HepG2 (cell line): ENCODE results near the gene ENO2. TPM values are rescaled to one million over a fixed set of nuclear protein-coding genes. Genes with fewer than 3 reads are reported as not detected.

ENCODE experiments used
- ATAC-seq: fragments of 200-7000 bp; cut with Tn5 transposase; 3 replicates; pipeline ENCODE4 v1.9.1; 2020; ENCODE audit warnings: mild to moderate bottlenecking, moderate library complexity
- BruUV-seq: library from RNA; stranded (reverse); fragments of 400-500 nt; replicated peaks from 2 replicates; lab custom pipeline; 2021; lab: Mats Ljungman, UMichigan
- CTCF ChIA-PET: fragments of 300-600 bp; formaldehyde crosslinking; extraction: SDS; loops from one replicate; lab custom pipeline; 2021; ENCODE audit warnings: low total read pairs, inconsistent platforms, low intra/inter-chr PET ratio; lab: Yijun Ruan, JAX
- POLR2A ChIA-PET: fragments of 350-600 bp; sonication (Branson Sonifier 250); formaldehyde crosslinking; loops from one replicate; lab custom pipeline; 2020; ENCODE audit warnings: antibody characterized with exemption, inconsistent platforms; lab: Yijun Ruan, JAX
- DNase-seq: peaks from one replicate; pipeline ENCODE4 v3.0.0-alpha.2; 2015; ENCODE audit warnings: low spot score
- FAIRE-seq: peaks from 3 replicates; lab custom pipeline; 2011; peaks lifted over from hg19 to GRCh38; lab: Jason Lieb, UNC
- H2AFZ ChIP-seq: one replicate; pipeline ENCODE4 v1.6.1; 2011; ENCODE audit warnings: low read length, inconsistent platforms
- H3K27ac ChIP-seq: fragments of 300-600 bp; 3 replicates; pipeline ENCODE4 v1.8.0; 2011; ENCODE audit warnings: mixed run types, mild to moderate bottlenecking, mixed read lengths, low read length, inconsistent platforms; ENCODE audit not compliant: insufficient read depth; ENCODE audit errors: extremely low read length
- H3K27me3 ChIP-seq, 2 experiments: fragments of 200-600 bp in 1 of 2; 2 replicates in 1 of 2; 3 replicates in 1 of 2; pipeline versions ENCODE4 v1.6.0 to v1.8.0; 2011; ENCODE audit warnings: low read length in 2 of 2, mild to moderate bottlenecking in 2 of 2, moderate library complexity in 2 of 2, inconsistent platforms in 1 of 2; ENCODE audit not compliant: insufficient read depth in 2 of 2, control insufficient read depth in 1 of 2
- H3K36me3 ChIP-seq, 2 experiments: fragments of 200-600 bp in 1 of 2; replicated peaks in 1 of 2; 2 replicates in 1 of 2; 3 replicates in 1 of 2; pipeline versions ENCODE4 v1.5.1 to v1.8.0; 2011; ENCODE audit warnings: low read length in 2 of 2, inconsistent platforms in 1 of 2; ENCODE audit not compliant: insufficient read depth in 2 of 2, control insufficient read depth in 1 of 2
- H3K4me1 ChIP-seq: 2 replicates; pipeline ENCODE4 v1.5.1; 2012; ENCODE audit warnings: low read length, inconsistent platforms; ENCODE audit not compliant: insufficient read depth
- H3K4me2 ChIP-seq: 2 replicates; pipeline ENCODE4 v1.6.0; 2011; ENCODE audit warnings: low read depth, low read length, inconsistent platforms
- H3K4me3 ChIP-seq, 3 experiments: fragments of 200-600 bp in 1 of 3; sonication (generic), shearing (Covaris generic) in 1 of 3; replicated peaks in 1 of 3; 2 replicates each; pipeline ENCODE4 v1.5.1; 2011 to 2016; ENCODE audit warnings: low read length in 3 of 3, inconsistent platforms in 2 of 3, low read depth in 2 of 3, mild to moderate bottlenecking in 2 of 3, control low read depth in 1 of 3, mixed read lengths in 1 of 3; ENCODE audit not compliant: insufficient read depth in 1 of 3
- H3K79me2 ChIP-seq: one replicate; pipeline ENCODE4 v1.6.1; 2011; ENCODE audit warnings: low read length, inconsistent platforms; ENCODE audit not compliant: insufficient read depth
- H3K9ac ChIP-seq: 2 replicates; pipeline ENCODE4 v1.6.0; 2011; ENCODE audit warnings: mild to moderate bottlenecking, low read depth, low read length, inconsistent platforms; ENCODE audit not compliant: insufficient read depth
- H3K9me3 ChIP-seq: 2 replicates; pipeline ENCODE4 v1.5.1; 2012; ENCODE audit warnings: mild to moderate bottlenecking, low read length
- H4K20me1 ChIP-seq: 2 replicates; pipeline ENCODE4 v1.6.0; 2011; ENCODE audit warnings: inconsistent platforms, mild to moderate bottlenecking, low read length, moderate library complexity; ENCODE audit not compliant: insufficient read depth
- CBX1 ChIP-seq: IDR thresholded peaks from one replicate; pipeline ENCODE4 v1.6.1; 2016; ENCODE audit warnings: antibody characterized with exemption, low read depth
- CREBL2 ChIP-seq: sonication (generic); formaldehyde crosslinking; IDR thresholded peaks from 2 replicates; pipeline ENCODE4 v1.8.1; 2023; ENCODE audit warnings: missing genetic modification reagents, mild to moderate bottlenecking, borderline replicate concordance
- NPAS2 ChIP-seq: sonication (generic); formaldehyde crosslinking; IDR thresholded peaks from 2 replicates; pipeline ENCODE4 v1.8.0; 2022; ENCODE audit warnings: mild to moderate bottlenecking, missing genetic modification reagents, borderline replicate concordance
- PHF21A ChIP-seq: sonication (generic); formaldehyde crosslinking; IDR thresholded peaks from 2 replicates; pipeline ENCODE4 v1.5.0; 2020; ENCODE audit warnings: mild to moderate bottlenecking, missing genetic modification reagents
- SRY ChIP-seq: sonication (generic); formaldehyde crosslinking; IDR thresholded peaks from 2 replicates; pipeline ENCODE4 v1.8.0; 2022; ENCODE audit warnings: mild to moderate bottlenecking, missing genetic modification reagents
- ZBTB3 ChIP-seq: sonication (generic); formaldehyde crosslinking; IDR thresholded peaks from 2 replicates; pipeline ENCODE4 v1.4.0; 2020; ENCODE audit warnings: low read depth, mild to moderate bottlenecking, moderate library complexity, missing genetic modification reagents, borderline replicate concordance
- ZNF282 ChIP-seq: fragments of 450-650 bp; IDR thresholded peaks from 2 replicates; pipeline ENCODE4 v1.6.1; 2018; ENCODE audit not compliant: partially characterized antibody
- ZNF788 ChIP-seq: sonication (generic); formaldehyde crosslinking; IDR thresholded peaks from 2 replicates; pipeline ENCODE4 v1.5.0; 2020; ENCODE audit warnings: mild to moderate bottlenecking, missing genetic modification reagents, borderline replicate concordance
- WGBS: methylation state at CpG from one replicate; pipeline ENCODE4 v1.1.6; 2017; ENCODE audit warnings: low lambda C conversion rate; 5-methylcytosine and 5-hydroxymethylcytosine counted together
- in situ Hi-C: cut with HindIII; loops from 2 replicates; pipeline ENCODE4 v1.10.0; 2017; ENCODE audit warnings: low pct_unique_long_range_greater_than_20kb; ENCODE audit not compliant: extremely low pct_ligation_motif_present
- intact Hi-C: fragments of 100-400 bp; cut with micrococcal nuclease; formaldehyde crosslinking; loops from one replicate; pipeline ENCODE4 v1.10.0; 2022; ENCODE audit not compliant: unreplicated experiment
- polyA plus RNA-seq, 8 experiments: library from polyadenylated mRNA; depleted of rRNA in 3 of 8; stranded (reverse) in 7 of 8; unstranded in 1 of 8; fragments of >200 nt; fragmentation: Illumina TruSeq in 4 of 8; extraction: Trizol in 4 of 8; gene quantifications; 2 replicates each; pipeline versions ENCODE4 v1.2.1 to v1.2.3, GENCODE V29; 2011 to 2016; ENCODE audit warnings: low read depth in 4 of 8, missing spikeins in 1 of 8, mixed read lengths in 1 of 8; ENCODE audit not compliant: insufficient read depth in 1 of 8
- total RNA-seq, 5 experiments: library from RNA; depleted of rRNA; stranded (reverse); fragments of >200 nt; fragmentation: Illumina TruSeq; extraction: Trizol; gene quantifications; 2 replicates each; pipeline ENCODE4 v1.2.3, GENCODE V29; 2016; ENCODE audit warnings: low read depth in 1 of 5
- TF ChIP-seq, protein P1 (sequence below): sonication (generic); formaldehyde crosslinking; IDR thresholded peaks from 2 replicates; pipeline ENCODE4 v1.4.0; 2020; ENCODE audit warnings: low read depth, mild to moderate bottlenecking, missing genetic modification reagents
- TF ChIP-seq, protein P2 (sequence below): sonication (generic); formaldehyde crosslinking; conservative IDR thresholded peaks from 2 replicates; pipeline ENCODE4 v1.8.0; 2022; ENCODE audit warnings: mild to moderate bottlenecking, moderate library complexity, missing genetic modification reagents

ENO2 gene
- total and polyA plus RNA-seq, 2 of the 13 experiments (the other 11 are each of a cell fraction or from before 2014, with no cell fraction given): 19.3 to 136 TPM

DNA sequence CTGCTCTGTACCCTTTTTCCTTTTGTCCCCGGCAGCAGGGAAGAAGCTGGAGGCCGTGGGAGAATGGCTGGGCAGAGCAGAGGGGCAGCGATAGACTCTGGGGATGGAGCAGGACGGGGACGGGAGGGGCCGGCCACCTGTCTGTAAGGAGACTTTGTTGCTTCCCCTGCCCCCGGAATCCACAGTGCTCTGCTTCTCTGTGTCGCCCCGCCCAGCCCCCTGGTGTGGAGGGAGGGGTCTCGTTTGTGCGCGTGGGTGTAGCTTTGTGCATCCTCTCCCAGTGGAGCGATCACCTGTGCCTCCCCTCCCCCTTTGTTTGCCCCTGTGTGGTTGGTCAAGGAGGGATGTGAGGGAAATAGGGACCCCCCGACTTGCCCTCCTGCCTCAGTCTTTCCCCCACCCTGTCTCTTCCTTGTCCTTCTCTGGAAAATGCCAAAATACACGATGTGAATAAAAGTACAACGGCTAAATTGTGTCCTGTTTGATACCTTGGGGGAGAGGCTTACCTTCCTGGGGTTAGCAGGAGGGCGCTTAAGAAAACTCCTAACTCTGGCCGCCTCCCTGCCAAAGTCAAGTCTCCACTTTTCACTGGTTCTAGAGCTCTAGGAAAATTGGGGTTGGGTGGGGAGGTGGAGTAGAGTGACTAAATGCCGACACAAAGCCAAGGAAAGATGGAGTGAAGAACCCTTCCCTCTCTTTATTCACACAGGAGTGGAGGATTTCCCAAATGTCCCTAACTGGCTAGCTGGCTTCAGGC is 48.0 kb upstream of the ENO2 start:
- H3K4me3 ChIP-seq: peak overlapping the region in 2 of 3 experiments; percentile 88 to 92; a peak in 3 of 6 replicates
- peaks cover 22 to 45% of the 10 kb centered on the region in 2 experiments for H3K36me3 ChIP-seq
- H3K9me3 ChIP-seq: no peaks in the 10 kb centered on the region
- TF ChIP-seq ZNF788 (CRISPR knock-in tag) (0 out of 2 replicates have a peak, but pooled peaks have one; percentile 18), CBX1 (no peak), SRY (peak; percentile 1; the same call in 1 of the 2 replicates), NPAS2 (CRISPR knock-in tag) (no peak), ZBTB3 (no peak), ZNF282 (no peak), PHF21A (CRISPR knock-in tag) (no peak), CREBL2 (no peak)
- TF ChIP-seq, protein P1, sequence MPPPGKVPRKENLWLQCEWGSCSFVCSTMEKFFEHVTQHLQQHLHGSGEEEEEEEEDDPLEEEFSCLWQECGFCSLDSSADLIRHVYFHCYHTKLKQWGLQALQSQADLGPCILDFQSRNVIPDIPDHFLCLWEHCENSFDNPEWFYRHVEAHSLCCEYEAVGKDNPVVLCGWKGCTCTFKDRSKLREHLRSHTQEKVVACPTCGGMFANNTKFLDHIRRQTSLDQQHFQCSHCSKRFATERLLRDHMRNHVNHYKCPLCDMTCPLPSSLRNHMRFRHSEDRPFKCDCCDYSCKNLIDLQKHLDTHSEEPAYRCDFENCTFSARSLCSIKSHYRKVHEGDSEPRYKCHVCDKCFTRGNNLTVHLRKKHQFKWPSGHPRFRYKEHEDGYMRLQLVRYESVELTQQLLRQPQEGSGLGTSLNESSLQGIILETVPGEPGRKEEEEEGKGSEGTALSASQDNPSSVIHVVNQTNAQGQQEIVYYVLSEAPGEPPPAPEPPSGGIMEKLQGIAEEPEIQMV: no peak
- TF ChIP-seq, protein P2, sequence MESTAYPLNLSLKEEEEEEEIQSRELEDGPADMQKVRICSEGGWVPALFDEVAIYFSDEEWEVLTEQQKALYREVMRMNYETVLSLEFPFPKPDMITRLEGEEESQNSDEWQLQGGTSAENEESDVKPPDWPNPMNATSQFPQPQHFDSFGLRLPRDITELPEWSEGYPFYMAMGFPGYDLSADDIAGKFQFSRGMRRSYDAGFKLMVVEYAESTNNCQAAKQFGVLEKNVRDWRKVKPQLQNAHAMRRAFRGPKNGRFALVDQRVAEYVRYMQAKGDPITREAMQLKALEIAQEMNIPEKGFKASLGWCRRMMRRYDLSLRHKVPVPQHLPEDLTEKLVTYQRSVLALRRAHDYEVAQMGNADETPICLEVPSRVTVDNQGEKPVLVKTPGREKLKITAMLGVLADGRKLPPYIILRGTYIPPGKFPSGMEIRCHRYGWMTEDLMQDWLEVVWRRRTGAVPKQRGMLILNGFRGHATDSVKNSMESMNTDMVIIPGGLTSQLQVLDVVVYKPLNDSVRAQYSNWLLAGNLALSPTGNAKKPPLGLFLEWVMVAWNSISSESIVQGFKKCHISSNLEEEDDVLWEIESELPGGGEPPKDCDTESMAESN: no peak
- ATAC-seq (no peak), DNase-seq (no peak), FAIRE-seq (no peak)
- peaks cover 29% of the 10 kb centered on the region for H3K79me2 ChIP-seq
- peak overlapping the region; percentile 69; the same call in 1 of the 2 replicates for H3K9ac ChIP-seq
- ChIA-PET CTCF (no interaction called here), POLR2A (interaction anchor here (0.9 to 6.0 kb wide), 11 partner anchors 9 to 114 kb away, joined by 3 to 132 read pairs (median 4); partner anchors contain the start of genes C12orf57, CDCA3, MLF2 and RNU7-1)
- peaks cover 37% of the 10 kb centered on the region for H3K4me1 ChIP-seq
- H4K20me1 ChIP-seq: peaks cover 35% of the 10 kb centered on the region
- in situ Hi-C loops (no loop called here), intact Hi-C loops (no loop called here)
- WGBS: 94% methylated on average over 14 of the region's 19 CpGs
- H3K4me2 ChIP-seq: peak overlapping the region; percentile 98
- no peak overlapping the region for H2AFZ ChIP-seq
- no peak overlapping the region for H3K27ac ChIP-seq
- no peaks in the 10 kb centered on the region; a peak in 1 of 5 replicates for H3K27me3 ChIP-seq
- no TSS peak for BruUV-seq
